Activated CD8-positive, alpha-beta T cell treated with anti-CD3 and anti-CD28 coated beads, Interleukin-2, amount 10 ng/mL, durations not matched to agents 7 days and 5 days (primary cell): ENCODE results near the gene RGS12. TPM values are rescaled to one million over a fixed set of nuclear protein-coding genes. Genes with fewer than 3 reads are reported as not detected.

Experiments
- ATAC-seq: fragments of 150-1000 bp; cut with Tn5 transposase; one replicate; pipeline ENCODE4 v1.10.0; 2021; ENCODE audit warnings: moderate library complexity
- CTCF ChIA-PET: fragments of 350-600 bp; sonication (Branson Sonifier 250); formaldehyde crosslinking; loops from one replicate; lab custom pipeline; 2021; ENCODE audit warnings: antibody characterized with exemption; lab: Charles Lee
- POLR2A ChIA-PET: fragments of 350-600 bp; sonication (Branson Sonifier 250); formaldehyde crosslinking; loops from one replicate; lab custom pipeline; 2021; ENCODE audit warnings: antibody characterized with exemption; lab: Charles Lee
- DNase-seq: peaks from one replicate; pipeline ENCODE4 v3.0.0-alpha.2; 2020
- H3K27ac Mint-ChIP-seq: one replicate; pipeline ENCODE4 v1.8.0; 2021; ENCODE audit warnings: mild to moderate bottlenecking, mixed read lengths
- H3K27me3 Mint-ChIP-seq: one replicate; pipeline ENCODE4 v1.8.0; 2021; ENCODE audit warnings: low read depth, mixed read lengths
- H3K36me3 Mint-ChIP-seq: one replicate; pipeline ENCODE4 v1.8.0; 2021; ENCODE audit warnings: low read depth, mixed read lengths
- H3K4me1 Mint-ChIP-seq: one replicate; pipeline ENCODE4 v1.8.0; 2021; ENCODE audit warnings: low read depth, mixed read lengths
- H3K4me3 Mint-ChIP-seq: one replicate; pipeline ENCODE4 v1.8.0; 2021; ENCODE audit warnings: mild to moderate bottlenecking, mixed read lengths
- H3K9me3 Mint-ChIP-seq: one replicate; pipeline ENCODE4 v1.8.0; 2022; ENCODE audit warnings: mixed read lengths; ENCODE audit not compliant: insufficient read depth
- total RNA-seq, 2 experiments: library from RNA; stranded (reverse); gene quantifications; one replicate each; pipeline ENCODE4 v1.2.3, GENCODE V29; 2021

Gene RGS12
- total RNA-seq, 2 experiments from 2014 or later: 4.7 to 8.3 TPM

GRCh38 chr4:3268395-3269104 is 24.3 kb upstream of the RGS12 start:
- no peak for DNase-seq
- ATAC-seq: no peak
- H3K36me3 Mint-ChIP-seq: no peaks in the 10 kb centered on the region
- H3K9me3 Mint-ChIP-seq: no peaks in the 10 kb centered on the region
- H3K27me3 Mint-ChIP-seq: peaks cover 9% of the 10 kb centered on the region
- H3K27ac Mint-ChIP-seq: no peak overlapping the region
- peaks cover 1% of the 10 kb centered on the region for H3K4me1 Mint-ChIP-seq
- ChIA-PET POLR2A (no interaction called here), CTCF (no interaction called here)
- H3K4me3 Mint-ChIP-seq: no peak overlapping the region

- no peak overlapping the region for H3K4me3 Mint-ChIP-seq
- no peaks in the 10 kb centered on the region for H3K9me3 Mint-ChIP-seq
- peaks cover 1% of the 10 kb centered on the region for H3K4me1 Mint-ChIP-seq
- DNase-seq (no peak), ATAC-seq (no peak)
- CTCF ChIA-PET: no interaction called here
- POLR2A ChIA-PET: no interaction called here
- H3K27ac Mint-ChIP-seq: no peak overlapping the region
- H3K27me3 Mint-ChIP-seq: peaks cover 9% of the 10 kb centered on the region
- no peaks in the 10 kb centered on the region for H3K36me3 Mint-ChIP-seq
These were observed 23.5 kb upstream of the RGS12 start for GRCh38 chr4:3269105-3269927.

GRCh38 chr4:3269991-3270611 is 22.7 kb upstream of the RGS12 start:
- no peak overlapping the region for H3K27ac Mint-ChIP-seq
- CTCF ChIA-PET: no interaction called here
- ATAC-seq: no peak

GRCh38 chr4:3271131-3271530 is 21.7 kb upstream of the RGS12 start:
- Mint-ChIP-seq H3K27ac (no peak overlapping the region), H3K36me3 (no peaks in the 10 kb centered on the region)

More at GRCh38 chr4:3269991-3270611, 22.7 kb upstream of the RGS12 start:
- Mint-ChIP-seq H3K9me3 (no peaks in the 10 kb centered on the region), H3K4me1 (peaks cover 1% of the 10 kb centered on the region), H3K36me3 (no peaks in the 10 kb centered on the region), H3K27me3 (peaks cover 9% of the 10 kb centered on the region), H3K4me3 (no peak overlapping the region)
- DNase-seq: no peak
- POLR2A ChIA-PET: no interaction called here

GRCh38 chr4:3276986-3277385 is 15.8 kb upstream of the RGS12 start:
- Mint-ChIP-seq H3K9me3 (peaks cover 3% of the 10 kb centered on the region), H3K4me3 (no peak overlapping the region), H3K4me1 (peaks cover 1% of the 10 kb centered on the region), H3K27ac (no peak overlapping the region), H3K36me3 (no peaks in the 10 kb centered on the region), H3K27me3 (peaks cover 23% of the 10 kb centered on the region)
- ChIA-PET POLR2A (no interaction called here), CTCF (no interaction called here)
- DNase-seq: no peak
- ATAC-seq: no peak

More at GRCh38 chr4:3271131-3271530, 21.7 kb upstream of the RGS12 start:
- ChIA-PET CTCF (no interaction called here), POLR2A (no interaction called here)
- ATAC-seq: no peak
- no peak overlapping the region for H3K4me3 Mint-ChIP-seq
- peaks cover 1% of the 10 kb centered on the region for H3K4me1 Mint-ChIP-seq
- DNase-seq: no peak
- peaks cover 11% of the 10 kb centered on the region for H3K27me3 Mint-ChIP-seq
- H3K9me3 Mint-ChIP-seq: no peaks in the 10 kb centered on the region

GRCh38 chr4:3280466-3280865 is 12.4 kb upstream of the RGS12 start:
- peak; percentile 0 for DNase-seq
- H3K4me3 Mint-ChIP-seq: no peak overlapping the region
- POLR2A ChIA-PET: no interaction called here
- no peak for ATAC-seq
- CTCF ChIA-PET: interaction anchor here (1.2 kb wide), 1 partner anchor 11 kb away, joined by 3 read pairs; no protein-coding TSS in a partner anchor
- no peaks in the 10 kb centered on the region for H3K4me1 Mint-ChIP-seq
- peaks cover 3% of the 10 kb centered on the region for H3K9me3 Mint-ChIP-seq
- no peaks in the 10 kb centered on the region for H3K36me3 Mint-ChIP-seq
- H3K27ac Mint-ChIP-seq: no peak overlapping the region
- peaks cover 16% of the 10 kb centered on the region for H3K27me3 Mint-ChIP-seq

- peak; percentile 14 for DNase-seq
- ChIA-PET POLR2A (no interaction called here), CTCF (no interaction called here)
- Mint-ChIP-seq H3K4me3 (no peak overlapping the region), H3K36me3 (no peaks in the 10 kb centered on the region), H3K4me1 (peaks cover 4% of the 10 kb centered on the region), H3K9me3 (peaks cover 3% of the 10 kb centered on the region), H3K27ac (no peak overlapping the region), H3K27me3 (peaks cover 17% of the 10 kb centered on the region)
- no peak for ATAC-seq
These were observed 9.3 kb upstream of the RGS12 start for GRCh38 chr4:3283483-3283882.

- Mint-ChIP-seq H3K4me1 (peaks cover 4% of the 10 kb centered on the region), H3K9me3 (peaks cover 3% of the 10 kb centered on the region), H3K27me3 (peaks cover 15% of the 10 kb centered on the region), H3K27ac (no peak overlapping the region), H3K4me3 (no peak overlapping the region), H3K36me3 (no peaks in the 10 kb centered on the region)
- POLR2A ChIA-PET: no interaction called here
- CTCF ChIA-PET: no interaction called here
- ATAC-seq (no peak), DNase-seq (no peak)
These were observed 8.9 kb upstream of the RGS12 start for GRCh38 chr4:3283916-3284315.

- H3K27me3 Mint-ChIP-seq: peaks cover 19% of the 10 kb centered on the region
- no peak for ATAC-seq
- H3K27ac Mint-ChIP-seq: no peak overlapping the region
- ChIA-PET POLR2A (no interaction called here), CTCF (no interaction called here)
- no peaks in the 10 kb centered on the region for H3K36me3 Mint-ChIP-seq
- peaks cover 4% of the 10 kb centered on the region for H3K4me1 Mint-ChIP-seq
- H3K4me3 Mint-ChIP-seq: no peak overlapping the region
- DNase-seq: peak; percentile 17
- no peaks in the 10 kb centered on the region for H3K9me3 Mint-ChIP-seq
These were observed 7.9 kb upstream of the RGS12 start for GRCh38 chr4:3284734-3285557.

- Mint-ChIP-seq H3K4me1 (peaks cover 4% of the 10 kb centered on the region), H3K27me3 (peaks cover 23% of the 10 kb centered on the region), H3K27ac (no peak overlapping the region), H3K36me3 (no peaks in the 10 kb centered on the region), H3K4me3 (no peak overlapping the region), H3K9me3 (no peaks in the 10 kb centered on the region)
- peak; percentile 30 for ATAC-seq
- peak; percentile 20 for DNase-seq
- ChIA-PET POLR2A (no interaction called here), CTCF (no interaction called here)
These were observed 7.1 kb upstream of the RGS12 start for GRCh38 chr4:3285558-3286334.
